Neutrophil (primary cell): Measurements from ENCODE around the gene CRYBG3.

Source experiments
- H3K27ac ChIP-seq: fragments of 200-600 bp; sonication (generic); 2 replicates; pipeline ENCODE4 v1.5.1; 2016; ENCODE audit warnings: mild to moderate bottlenecking, moderate library complexity
- H3K27me3 ChIP-seq: fragments of 200-600 bp; sonication (generic); 2 replicates; pipeline ENCODE4 v1.6.0; 2016; ENCODE audit warnings: mild to moderate bottlenecking
- H3K36me3 ChIP-seq: fragments of 200-600 bp; sonication (generic); 2 replicates; pipeline ENCODE4 v1.5.1; 2017
- H3K4me1 ChIP-seq, 2 experiments: fragments of 200-600 bp in 1 of 2; sonication (generic) in 1 of 2; 1 replicate in 1 of 2; 2 replicates in 1 of 2; pipeline versions ENCODE4 v1.5.1 to v1.6.1; 2013 to 2016; ENCODE audit warnings: low read depth in 1 of 2, low read length in 1 of 2, mild to moderate bottlenecking in 1 of 2, moderate library complexity in 1 of 2; ENCODE audit not compliant: control insufficient read depth in 1 of 2, insufficient read depth in 1 of 2
- H3K4me3 ChIP-seq, 2 experiments: fragments of 200-600 bp in 1 of 2; sonication (generic) in 1 of 2; 1 replicate in 1 of 2; 2 replicates in 1 of 2; pipeline ENCODE4 v1.5.1; 2013 to 2016; ENCODE audit warnings: low read depth in 1 of 2, low read length in 1 of 2, mild to moderate bottlenecking in 1 of 2, moderate library complexity in 1 of 2
- H3K9me3 ChIP-seq: fragments of 200-600 bp; sonication (generic); 2 replicates; pipeline ENCODE4 v1.5.1; 2016
- CTCF ChIP-seq: fragments of 200-600 bp; sonication (generic); IDR thresholded peaks from 2 replicates; pipeline ENCODE4 v1.5.1; 2016; ENCODE audit warnings: antibody characterized with exemption

Gene CRYBG3

DNA sequence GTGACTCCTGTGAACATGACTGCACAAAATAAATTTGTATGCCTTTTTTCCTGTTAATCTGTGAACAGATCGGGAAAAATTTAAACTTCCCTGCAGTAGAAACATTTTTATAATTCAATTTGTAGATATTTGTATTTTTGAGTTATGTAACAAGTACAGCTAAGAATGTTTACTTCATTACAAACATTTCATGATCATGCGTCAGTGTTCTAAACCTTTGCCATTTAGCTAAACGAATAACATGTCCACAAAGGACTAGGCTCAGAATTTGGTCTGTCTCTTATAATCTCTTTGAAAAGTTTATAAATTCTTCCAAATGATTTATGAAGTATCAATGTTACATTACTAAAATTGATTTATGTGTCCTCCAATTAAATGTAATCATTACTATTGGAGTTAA lies 17.3 kb upstream of the CRYBG3 start:
- Histone ChIP-seq H3K4me3 (no peak overlapping the region), H3K27me3 (peaks cover 4% of the 10 kb centered on the region), H3K27ac (no peak overlapping the region), H3K36me3 (no peaks in the 10 kb centered on the region), H3K9me3 (no peaks in the 10 kb centered on the region), H3K4me1 (no peaks in the 10 kb centered on the region)
- no peak for TF ChIP-seq CTCF

GRCh38 chr3:97810779-97811390 lies 10.9 kb upstream of the CRYBG3 start:
- Histone ChIP-seq H3K36me3 (no peaks in the 10 kb centered on the region), H3K27ac (no peak overlapping the region), H3K4me1 (no peaks in the 10 kb centered on the region), H3K9me3 (no peaks in the 10 kb centered on the region), H3K27me3 (peaks cover 9% of the 10 kb centered on the region), H3K4me3 (no peak overlapping the region)
- TF ChIP-seq CTCF, result no peak

GRCh38 chr3:97815149-97815917 lies 6.5 kb upstream of the CRYBG3 start:
- no peak overlapping the region for H3K4me3 ChIP-seq
- H3K27me3 ChIP-seq, result peaks cover 48% of the 10 kb centered on the region
- H3K27ac ChIP-seq, result no peak overlapping the region
- H3K9me3 ChIP-seq, result no peaks in the 10 kb centered on the region
- no peaks in the 10 kb centered on the region for H3K4me1 ChIP-seq
- no peak for TF ChIP-seq CTCF
- no peaks in the 10 kb centered on the region for H3K36me3 ChIP-seq

DNA sequence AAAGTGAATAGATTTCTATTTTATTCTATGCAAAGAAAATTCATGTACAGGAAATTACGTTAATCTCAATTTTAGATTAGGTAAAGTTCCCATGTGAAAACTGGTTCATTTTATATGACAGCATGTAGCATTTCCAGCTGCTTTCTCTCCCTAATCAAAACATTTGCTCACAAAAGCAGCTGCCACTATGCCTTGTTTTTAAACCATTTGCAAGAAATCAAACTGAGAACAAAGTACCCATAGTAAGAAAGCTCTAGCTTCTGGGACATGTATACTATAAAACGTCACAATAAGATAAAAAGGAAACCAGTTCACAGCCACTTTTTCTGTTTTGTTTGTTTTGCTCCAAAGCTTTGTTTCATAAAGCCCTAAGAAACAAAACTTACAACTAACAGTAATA lies 5.0 kb upstream of the CRYBG3 start:
- Histone ChIP-seq H3K4me1 (peaks cover 6 to 7% of the 10 kb centered on the region in 2 experiments), H3K4me3 (no peak overlapping the region), H3K27ac (no peak overlapping the region), H3K9me3 (no peaks in the 10 kb centered on the region), H3K36me3 (no peaks in the 10 kb centered on the region), H3K27me3 (peaks cover 63% of the 10 kb centered on the region)
- no peak for TF ChIP-seq CTCF

DNA sequence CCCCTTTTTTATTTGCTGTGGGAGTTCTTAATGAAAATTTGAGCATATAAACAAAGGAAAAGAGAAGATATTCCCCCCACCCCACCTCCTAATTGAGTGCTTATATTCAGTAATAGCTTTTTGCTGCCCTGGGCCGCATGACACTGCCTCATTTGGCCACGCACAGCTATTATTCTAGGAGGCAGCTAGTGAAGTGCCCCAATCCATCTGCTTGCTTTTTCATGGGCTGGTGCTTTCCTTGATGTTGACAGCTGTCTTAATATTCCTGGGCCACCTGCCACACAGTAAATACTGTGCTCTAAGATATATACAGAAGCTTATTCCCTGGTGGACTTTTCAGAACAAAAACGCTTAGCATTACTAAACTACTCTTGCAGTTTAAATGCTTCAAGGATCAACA lies 3.8 kb upstream of the CRYBG3 start:
- no peak overlapping the region for H3K27ac ChIP-seq
- H3K27me3 ChIP-seq, result peaks cover 74% of the 10 kb centered on the region
- H3K9me3 ChIP-seq, result no peaks in the 10 kb centered on the region
- no peaks in the 10 kb centered on the region for H3K36me3 ChIP-seq
- TF ChIP-seq CTCF, result no peak
- H3K4me3 ChIP-seq, result no peak overlapping the region
- H3K4me1 ChIP-seq, result peaks cover 14 to 17% of the 10 kb centered on the region in 2 experiments
